Fibroblast of lung (primary cell): ENCODE results near the gene AMHR2. TPM values are rescaled to one million over a fixed set of nuclear protein-coding genes. Genes with fewer than 3 reads are reported as not detected.

Source experiments
- DNase-seq, 2 donors: peaks; one replicate each; pipeline versions ENCODE4 v3.0.0 to v3.0.0-alpha.2; 2010; ENCODE audit warnings: low read depth in 2 of 2
- H2AFZ ChIP-seq: 2 replicates; pipeline ENCODE4 v1.5.1; 2012; ENCODE audit warnings: low read length, control low read depth, inconsistent platforms
- H3K27ac ChIP-seq: 2 replicates; pipeline ENCODE4 v1.5.1; 2011; ENCODE audit warnings: low read length, control low read depth; ENCODE audit not compliant: insufficient read depth
- H3K27me3 ChIP-seq: 2 replicates; pipeline ENCODE4 v1.5.1; 2011; ENCODE audit warnings: mild to moderate bottlenecking, low read length; ENCODE audit not compliant: control insufficient read depth, insufficient read depth
- H3K36me3 ChIP-seq: 2 replicates; pipeline ENCODE4 v1.5.1; 2011; ENCODE audit warnings: low read length; ENCODE audit not compliant: control insufficient read depth, insufficient read depth
- H3K4me1 ChIP-seq: 2 replicates; pipeline ENCODE4 v1.5.1; 2011; ENCODE audit warnings: low read length; ENCODE audit not compliant: control insufficient read depth, insufficient read depth; ENCODE audit errors: extremely low read depth
- H3K4me2 ChIP-seq: 2 replicates; pipeline ENCODE4 v1.5.1; 2011; ENCODE audit warnings: low read length, control low read depth; ENCODE audit not compliant: insufficient read depth; ENCODE audit errors: extremely low read depth
- H3K4me3 ChIP-seq, 4 experiments: fragments of 200-600 bp in 1 of 4; sonication (generic) in 1 of 4; replicated peaks in 1 of 4; 2 replicates each; pipeline ENCODE4 v1.5.1; 2011 to 2016; ENCODE audit warnings: low read length in 4 of 4, low read depth in 3 of 4, mild to moderate bottlenecking in 3 of 4, control low read depth in 2 of 4, inconsistent platforms in 1 of 4, mixed read lengths in 1 of 4; ENCODE audit not compliant: insufficient read depth in 1 of 4; ENCODE audit errors: control extremely low read depth in 1 of 4
- H3K79me2 ChIP-seq: 2 replicates; pipeline ENCODE4 v1.5.1; 2012; ENCODE audit warnings: mild to moderate bottlenecking, low read length, inconsistent platforms; ENCODE audit not compliant: control insufficient read depth, insufficient read depth
- H3K9ac ChIP-seq: 2 replicates; pipeline ENCODE4 v1.5.1; 2011; ENCODE audit warnings: mild to moderate bottlenecking, low read length, control low read depth; ENCODE audit not compliant: insufficient read depth
- H3K9me3 ChIP-seq: 2 replicates; pipeline ENCODE4 v1.5.1; 2012; ENCODE audit warnings: low read depth, low read length; ENCODE audit not compliant: control insufficient read depth, insufficient read depth
- H4K20me1 ChIP-seq: 2 replicates; pipeline ENCODE4 v1.5.1; 2011; ENCODE audit warnings: low read length; ENCODE audit not compliant: control insufficient read depth, insufficient read depth; ENCODE audit errors: extremely low read depth
- CTCF ChIP-seq, 2 donors: IDR thresholded peaks in 1 of 2; conservative IDR thresholded peaks in 1 of 2; 1 replicate in 1 of 2; 2 replicates in 1 of 2; pipeline ENCODE4 v1.5.1; 2011 to 2012; ENCODE audit warnings: low read length in 2 of 2, control low read depth in 1 of 2, inconsistent platforms in 1 of 2, low read depth in 1 of 2, mild to moderate bottlenecking in 1 of 2
- EZH2 ChIP-seq: IDR thresholded peaks from 2 replicates; pipeline ENCODE4 v1.5.1; 2012; ENCODE audit warnings: low read length, control low read depth, mild to moderate bottlenecking; ENCODE audit errors: missing control alignments
- polyA plus RNA-seq, 2 donors: library from polyadenylated mRNA; depleted of rRNA in 1 of 2; stranded (reverse) in 1 of 2; unstranded in 1 of 2; fragments of >200 nt; gene quantifications; 2 replicates each; pipeline ENCODE4 v1.2.1, GENCODE V29; 2011 to 2012; ENCODE audit warnings: missing spikeins in 1 of 2
- total RNA-seq: library from RNA; depleted of rRNA; stranded (reverse); fragments of >200 nt; gene quantifications from 2 replicates; pipeline ENCODE4 v1.2.1, GENCODE V29; 2014

Gene AMHR2
- total and polyA plus RNA-seq, 2 donors (not counting 1 experiment from before 2014, with no cell fraction given): not detected

- H3K9me3 ChIP-seq: no peaks in the 10 kb centered on the region
- H3K79me2 ChIP-seq: peaks cover 88% of the 10 kb centered on the region
- H3K4me2 ChIP-seq: no peak overlapping the region
- no peak overlapping the region for H3K4me3 ChIP-seq
- no peak for TF ChIP-seq EZH2
- TF ChIP-seq CTCF (conservative IDR thresholded peaks at IDR 0.05 in 1 of 2, IDR thresholded peaks at IDR 0.05 in 1 of 2; ENCODE audit: low read depth in 1 of 2, low read length in 2 of 2): no peak
- DNase-seq: no peak
- no peak overlapping the region for H3K27ac ChIP-seq
- H3K27me3 ChIP-seq: no peaks in the 10 kb centered on the region
- peaks cover 9% of the 10 kb centered on the region for H4K20me1 ChIP-seq
- no peak overlapping the region for H3K9ac ChIP-seq
- H2AFZ ChIP-seq: no peak overlapping the region
- H3K4me1 ChIP-seq: peaks cover 8% of the 10 kb centered on the region
- peaks cover 38% of the 10 kb centered on the region for H3K36me3 ChIP-seq
Measured at GRCh38 chr12:53459097-53459496, 35.4 kb downstream of the AMHR2 start.

GRCh38 chr12:53461059-53461458 lies 37.4 kb downstream of the AMHR2 start:
- Histone ChIP-seq H3K27me3 (no peaks in the 10 kb centered on the region), H3K4me1 (peaks cover 6% of the 10 kb centered on the region), H3K79me2 (peaks cover 85% of the 10 kb centered on the region), H3K9ac (no peak overlapping the region), H3K9me3 (no peaks in the 10 kb centered on the region), H3K4me3 (no peak overlapping the region), H2AFZ (no peak overlapping the region), H4K20me1 (no peaks in the 10 kb centered on the region), H3K27ac (no peak overlapping the region), H3K36me3 (peaks cover 37% of the 10 kb centered on the region), H3K4me2 (no peak overlapping the region)
- no peak for TF ChIP-seq EZH2
- no peak for TF ChIP-seq CTCF (conservative IDR thresholded peaks at IDR 0.05 in 1 of 2, IDR thresholded peaks at IDR 0.05 in 1 of 2; ENCODE audit: low read depth in 1 of 2, low read length in 2 of 2)
- DNase-seq: no peak

- Histone ChIP-seq H3K4me2 (no peak overlapping the region), H3K79me2 (peaks cover 85% of the 10 kb centered on the region), H4K20me1 (no peaks in the 10 kb centered on the region)
Measured at GRCh38 chr12:53461591-53461990, 37.9 kb downstream of the AMHR2 start.

More at GRCh38 chr12:53461591-53461990, 37.9 kb downstream of the AMHR2 start:
- H3K27ac ChIP-seq: no peak overlapping the region
- no peak for DNase-seq
- no peaks in the 10 kb centered on the region for H3K9me3 ChIP-seq
- H3K4me3 ChIP-seq: no peak overlapping the region
- peaks cover 37% of the 10 kb centered on the region for H3K36me3 ChIP-seq
- no peak overlapping the region for H3K9ac ChIP-seq
- H3K27me3 ChIP-seq: no peaks in the 10 kb centered on the region
- peaks cover 4% of the 10 kb centered on the region for H3K4me1 ChIP-seq
- no peak for TF ChIP-seq EZH2
- TF ChIP-seq CTCF (conservative IDR thresholded peaks at IDR 0.05 in 1 of 2, IDR thresholded peaks at IDR 0.05 in 1 of 2; ENCODE audit: low read depth in 1 of 2, low read length in 2 of 2): no peak
- H2AFZ ChIP-seq: no peak overlapping the region
